T-helper 1 cell treated with Interleukin-12 subunit alpha and Interleukin-12 subunit beta and Interleukin-4 antibody, amounts not matched to agents 30 ng/mL and 1 ng/mL, for 36 hours (primary cell): Measurements from ENCODE around the gene SLC7A1. TPM values are rescaled to one million over a fixed set of nuclear protein-coding genes. Genes with fewer than 3 reads are reported as not detected.

Experiments
- intact Hi-C: fragments of 100-400 bp; cut with micrococcal nuclease; formaldehyde crosslinking; loops from one replicate; pipeline ENCODE4 v1.15.1; 2024
- total RNA-seq: library from RNA; stranded (reverse); gene quantifications from 2 replicates; pipeline ENCODE4 v1.2.3, GENCODE V29; 2022

The SLC7A1 gene
- total RNA-seq, 1 donor from 2014 or later, result 84.3 TPM

- intact Hi-C loops, result no loop called here
Measured at GRCh38 chr13:29532821-29533220, 62.7 kb downstream of the SLC7A1 start.

GRCh38 chr13:29532116-29532515 lies 63.4 kb downstream of the SLC7A1 start:
- intact Hi-C loops, result no loop called here

- intact Hi-C loops, result no loop called here
Measured at GRCh38 chr13:29530901-29531300, 64.6 kb downstream of the SLC7A1 start.

- intact Hi-C loops, result no loop called here
Measured at GRCh38 chr13:29529754-29530153, 65.7 kb downstream of the SLC7A1 start.

GRCh38 chr13:29527916-29528315 lies 67.6 kb downstream of the SLC7A1 start:
- intact Hi-C loops, result no loop called here

- intact Hi-C loops, result no loop called here
Measured at GRCh38 chr13:29527511-29527910, 68.0 kb downstream of the SLC7A1 start.

- intact Hi-C loops, result no loop called here
Measured at GRCh38 chr13:29526741-29527140, 68.7 kb downstream of the SLC7A1 start.

GRCh38 chr13:29525757-29526156 lies 69.7 kb downstream of the SLC7A1 start:
- intact Hi-C loops, result no loop called here

- intact Hi-C loops, result no loop called here
Measured at GRCh38 chr13:29524641-29525040, 70.8 kb downstream of the SLC7A1 start.

GRCh38 chr13:29524176-29524575 lies 71.3 kb downstream of the SLC7A1 start:
- intact Hi-C loops, result no loop called here

GRCh38 chr13:29523199-29523961 lies 72.1 kb downstream of the SLC7A1 start:
- intact Hi-C loops, result no loop called here

GRCh38 chr13:29522044-29522685 lies 73.3 kb downstream of the SLC7A1 start:
- intact Hi-C loops, result no loop called here

GRCh38 chr13:29521336-29521735 lies 74.2 kb downstream of the SLC7A1 start:
- intact Hi-C loops, result no loop called here

GRCh38 chr13:29520671-29521070 lies 74.8 kb downstream of the SLC7A1 start:
- intact Hi-C loops, result no loop called here

- intact Hi-C loops, result no loop called here
Measured at GRCh38 chr13:29519921-29520320, 75.6 kb downstream of the SLC7A1 start.

- intact Hi-C loops, result no loop called here
Measured at GRCh38 chr13:29516880-29517279, 78.6 kb downstream of the SLC7A1 start.

GRCh38 chr13:29516012-29516411 lies 79.5 kb downstream of the SLC7A1 start:
- intact Hi-C loops, result no loop called here

- intact Hi-C loops, result no loop called here
Measured at GRCh38 chr13:29515372-29515771, 80.1 kb downstream of the SLC7A1 start.

- intact Hi-C loops, result no loop called here
Measured at GRCh38 chr13:29514720-29515310, 80.7 kb downstream of the SLC7A1 start.

- intact Hi-C loops, result no loop called here
Measured at GRCh38 chr13:29513981-29514719, 81.3 kb downstream of the SLC7A1 start.

GRCh38 chr13:29513002-29513980 lies 82.2 kb downstream of the SLC7A1 start:
- intact Hi-C loops, result no loop called here
